Breast epithelium (tissue), 3 donors: ENCODE results near the gene SCN11A.

Source experiments
- CTCF ChIP-seq, 3 donors: fragments of 450-650 bp; IDR thresholded peaks; one replicate each; pipeline ENCODE4 v1.5.1; 2016 to 2017; ENCODE audit warnings: antibody characterized with exemption in 3 of 3, mild to moderate bottlenecking in 3 of 3, moderate library complexity in 3 of 3
- POLR2AphosphoS5 ChIP-seq, 3 donors: sonication (generic); formaldehyde crosslinking; IDR thresholded peaks; one replicate each; pipeline ENCODE4 v1.6.1; 2017; ENCODE audit warnings: antibody characterized with exemption in 3 of 3

- TF ChIP-seq CTCF (IDR thresholded peaks at IDR 0.05) (no peak), POLR2AphosphoS5 (IDR thresholded peaks at IDR 0.05) (no peak)
Observed at GRCh38 chr3:39038165-39038564, 13.6 kb downstream of the SCN11A start.
